Smooth muscle cell (in vitro differentiated cells): ENCODE measurements around the gene SETD1A. TPM values are rescaled to one million over a fixed set of nuclear protein-coding genes. Genes with fewer than 3 reads are reported as not detected.

Experiments used
- DNase-seq: peaks from one replicate; lab custom pipeline; 2025; ENCODE audit not compliant: unreplicated experiment; lab: John Stamatoyannopoulos, UW
- H2AFZ ChIP-seq: fragments of 200-600 bp; sonication (generic); 2 replicates; pipeline ENCODE4 v1.6.0; 2016; ENCODE audit warnings: antibody characterized with exemption, low read depth, mild to moderate bottlenecking
- H3F3A ChIP-seq: fragments of 200-600 bp; sonication (generic); 2 replicates; pipeline ENCODE4 v1.6.0; 2017; ENCODE audit warnings: antibody characterized with exemption, low read depth
- H3K27ac ChIP-seq: fragments of 200-600 bp; sonication (generic); 2 replicates; pipeline ENCODE4 v1.5.1; 2016; ENCODE audit warnings: low read depth, mild to moderate bottlenecking
- H3K27me3 ChIP-seq: fragments of 200-600 bp; sonication (generic); 2 replicates; pipeline ENCODE4 v1.6.1; 2016; ENCODE audit warnings: low read depth, mild to moderate bottlenecking
- H3K36me3 ChIP-seq: fragments of 200-600 bp; sonication (generic); 2 replicates; pipeline ENCODE4 v1.5.1; 2016; ENCODE audit warnings: low read depth
- H3K4me1 ChIP-seq: fragments of 200-600 bp; sonication (generic); 2 replicates; pipeline ENCODE4 v1.5.1; 2016; ENCODE audit warnings: low read depth
- H3K4me2 ChIP-seq: fragments of 200-600 bp; sonication (generic); 2 replicates; pipeline ENCODE4 v1.6.0; 2016; ENCODE audit warnings: mild to moderate bottlenecking
- H3K4me3 ChIP-seq: fragments of 200-600 bp; sonication (generic); 2 replicates; pipeline ENCODE4 v1.5.1; 2016; ENCODE audit warnings: mild to moderate bottlenecking
- H3K79me2 ChIP-seq: fragments of 200-600 bp; sonication (generic); 2 replicates; pipeline ENCODE4 v1.6.0; 2016; ENCODE audit warnings: low read depth, mild to moderate bottlenecking
- H3K9ac ChIP-seq: fragments of 200-600 bp; sonication (generic); 2 replicates; pipeline ENCODE4 v1.6.0; 2016; ENCODE audit warnings: low read depth
- H3K9me3 ChIP-seq: fragments of 200-600 bp; sonication (generic); replicated peaks from 2 replicates; pipeline ENCODE4 v1.5.1; 2016; ENCODE audit warnings: low read depth
- H4K20me1 ChIP-seq: fragments of 200-600 bp; sonication (generic); 2 replicates; pipeline ENCODE4 v1.6.0; 2016; ENCODE audit warnings: low read depth
- CTCF ChIP-seq: fragments of 200-600 bp; sonication (generic); IDR thresholded peaks from 2 replicates; pipeline ENCODE4 v1.5.1; 2017; ENCODE audit warnings: borderline replicate concordance, mild to moderate bottlenecking, antibody characterized with exemption; ENCODE audit not compliant: insufficient read depth, poor library complexity, severe bottlenecking
- WGBS: methylation state at CpG from one replicate; pipeline ENCODE4 v1.1.7; 2016; ENCODE audit warnings: low lambda C conversion rate; 5-methylcytosine and 5-hydroxymethylcytosine counted together
- polyA plus RNA-seq: library from polyadenylated mRNA; unstranded; fragments of >200 nt; fragmentation: Nextera tagmentation; extraction: Ambion mirVana; gene quantifications from 2 replicates; pipeline ENCODE4 v1.2.1, GENCODE V29; 2016
- total RNA-seq: library from RNA; depleted of rRNA; stranded (reverse); fragments of >200 nt; gene quantifications from 2 replicates; pipeline ENCODE4 v1.2.3, GENCODE V29; 2014

SETD1A gene
- total and polyA plus RNA-seq, 2 experiments from 2014 or later, result 1.2 to 2.9 TPM

GRCh38 chr16:30946671-30947540 lies 10.6 kb upstream of the SETD1A start:
- H3K36me3 ChIP-seq, result no peaks in the 10 kb centered on the region
- no peak overlapping the region for H2AFZ ChIP-seq
- H3K9me3 ChIP-seq, result no peaks in the 10 kb centered on the region
- no peak overlapping the region for H3K4me2 ChIP-seq
- no peak overlapping the region for H3K9ac ChIP-seq
- no peak for TF ChIP-seq CTCF
- peaks cover 9% of the 10 kb centered on the region for H3K4me1 ChIP-seq
- DNase-seq, result no peak
- H3K79me2 ChIP-seq, result peaks cover 3% of the 10 kb centered on the region
- peak overlapping the region; percentile 99 for H3K27ac ChIP-seq
- peaks cover 12% of the 10 kb centered on the region for H4K20me1 ChIP-seq
- no peaks in the 10 kb centered on the region for H3K27me3 ChIP-seq
- 94% methylated on average over 35 of the region's 38 CpGs for WGBS
- peaks cover 3% of the 10 kb centered on the region for H3F3A ChIP-seq
- H3K4me3 ChIP-seq, result no peak overlapping the region

- no peak for TF ChIP-seq CTCF
- H3K79me2 ChIP-seq, result peaks cover 3% of the 10 kb centered on the region
- no peak overlapping the region for H3K4me2 ChIP-seq
- peaks cover 9% of the 10 kb centered on the region for H3K4me1 ChIP-seq
- no peak overlapping the region for H2AFZ ChIP-seq
- DNase-seq, result no peak
- no peaks in the 10 kb centered on the region for H3K27me3 ChIP-seq
- no peaks in the 10 kb centered on the region for H3K36me3 ChIP-seq
- H3K9me3 ChIP-seq, result no peaks in the 10 kb centered on the region
- H3K9ac ChIP-seq, result peak overlapping the region; percentile 91
- H3K4me3 ChIP-seq, result peak overlapping the region; percentile 97
- 80% methylated on average over 2 of the region's 3 CpGs for WGBS
- H3K27ac ChIP-seq, result peak overlapping the region; percentile 99
- peaks cover 12% of the 10 kb centered on the region for H4K20me1 ChIP-seq
- peaks cover 3% of the 10 kb centered on the region for H3F3A ChIP-seq
Observed at GRCh38 chr16:30947541-30947858, 10.1 kb upstream of the SETD1A start.

- DNase-seq, result peak; percentile 83
- peaks cover 3% of the 10 kb centered on the region for H3K79me2 ChIP-seq
- no peaks in the 10 kb centered on the region for H3K36me3 ChIP-seq
- peaks cover 9% of the 10 kb centered on the region for H3K4me1 ChIP-seq
- H3K27me3 ChIP-seq, result no peaks in the 10 kb centered on the region
- H3K4me3 ChIP-seq, result peak overlapping the region; percentile 97
- 28% methylated on average over 37 of the region's 44 CpGs for WGBS
- H3K4me2 ChIP-seq, result peak overlapping the region; percentile 92
- TF ChIP-seq CTCF, result no peak
- H4K20me1 ChIP-seq, result peaks cover 17% of the 10 kb centered on the region
- peak overlapping the region; percentile 22 for H2AFZ ChIP-seq
- H3F3A ChIP-seq, result peaks cover 3% of the 10 kb centered on the region
- H3K27ac ChIP-seq, result peak overlapping the region; percentile 99
- H3K9me3 ChIP-seq, result no peaks in the 10 kb centered on the region
- H3K9ac ChIP-seq, result peak overlapping the region; percentile 91
Observed at GRCh38 chr16:30947859-30948666, 9.5 kb upstream of the SETD1A start.
